ENCODE data around the gene HACL1. TPM values are rescaled to one million over a fixed set of nuclear protein-coding genes. Genes with fewer than 3 reads are reported as not detected.

Gene HACL1
- polyA plus RNA-seq, 1 donor (not counting 4 experiments of a cell fraction or from before 2014, with no cell fraction given): 23.1 TPM

- Histone ChIP-seq H4K20me1 (ENCODE audit: control insufficient read depth, extremely low read depth, insufficient read depth, low read length) (no peaks in the 10 kb centered on the region), H3K4me1 (ENCODE audit: control insufficient read depth, extremely low read depth, insufficient read depth, low read length) (peaks cover 15% of the 10 kb centered on the region), H3K9ac (ENCODE audit: control insufficient read depth, extremely low read depth, insufficient read depth, low read length) (peak overlapping the region; percentile 84), H3K4me3 (ENCODE audit: control insufficient read depth in 2 of 3, extremely low read depth in 1 of 3, insufficient read depth in 2 of 3, low read depth in 1 of 3, low read length in 3 of 3) (peak overlapping the region; percentile 69 to 85 (median 72)), H2AFZ (ENCODE audit: control insufficient read depth, low read length) (peak overlapping the region; percentile 100), H3K9me1 (ENCODE audit: control insufficient read depth, extremely low read depth, insufficient read depth, low read length) (no peaks in the 10 kb centered on the region), H3K9me3 (ENCODE audit: control insufficient read depth, low read depth, low read length) (no peaks in the 10 kb centered on the region), H3K27me3 (ENCODE audit: control insufficient read depth, extremely low read depth, insufficient read depth, low read length) (no peaks in the 10 kb centered on the region), H3K4me2 (ENCODE audit: control insufficient read depth, extremely low read depth, insufficient read depth, low read depth, low read length) (peak overlapping the region; percentile 99), H3K79me2 (ENCODE audit: control insufficient read depth, insufficient read depth, low read length) (peaks cover 13% of the 10 kb centered on the region), H3K27ac (ENCODE audit: control insufficient read depth, insufficient read depth, low read length) (peak overlapping the region; percentile 95), H3K36me3 (ENCODE audit: control insufficient read depth in 2 of 2, extremely low read depth in 1 of 2, insufficient read depth in 2 of 2, low read length in 2 of 2) (peaks cover 2 to 4% of the 10 kb centered on the region in 2 experiments)
- no peak for DNase-seq (ENCODE audit: low read depth, low spot score)
- dilution Hi-C loops (cut with MboI; ENCODE audit: extremely low pct_ligation_motif_present, low sequenced_read_pairs): no loop called here
- no peak for FAIRE-seq
- TF ChIP-seq CTCF (optimal IDR thresholded peaks at IDR 0.05 in 1 of 3, IDR thresholded peaks at IDR 0.05 in 1 of 3, conservative IDR thresholded peaks at IDR 0.05 in 1 of 3; ENCODE audit: extremely low read depth in 1 of 3, insufficient read depth in 2 of 3, low read length in 3 of 3) (no peak), EZH2 (IDR thresholded peaks at IDR 0.05; ENCODE audit: low read length) (no peak)
Observed at GRCh38 chr3:15602146-15602536, 772 bp upstream of the HACL1 start.

- Histone ChIP-seq H3K9ac (ENCODE audit: control insufficient read depth, extremely low read depth, insufficient read depth, low read length) (peak overlapping the region; percentile 84), H3K9me1 (ENCODE audit: control insufficient read depth, extremely low read depth, insufficient read depth, low read length) (no peaks in the 10 kb centered on the region), H3K4me2 (ENCODE audit: control insufficient read depth, extremely low read depth, insufficient read depth, low read depth, low read length) (peak overlapping the region; percentile 96), H3K4me1 (ENCODE audit: control insufficient read depth, extremely low read depth, insufficient read depth, low read length) (peaks cover 15% of the 10 kb centered on the region), H3K27ac (ENCODE audit: control insufficient read depth, insufficient read depth, low read length) (peak overlapping the region; percentile 95), H3K79me2 (ENCODE audit: control insufficient read depth, insufficient read depth, low read length) (peaks cover 13% of the 10 kb centered on the region), H3K4me3 (ENCODE audit: control insufficient read depth in 2 of 3, extremely low read depth in 1 of 3, insufficient read depth in 2 of 3, low read depth in 1 of 3, low read length in 3 of 3) (peak overlapping the region; percentile 69 to 85 (median 72)), H3K27me3 (ENCODE audit: control insufficient read depth, extremely low read depth, insufficient read depth, low read length) (no peaks in the 10 kb centered on the region), H2AFZ (ENCODE audit: control insufficient read depth, low read length) (peak overlapping the region; percentile 91), H3K36me3 (ENCODE audit: control insufficient read depth in 2 of 2, extremely low read depth in 1 of 2, insufficient read depth in 2 of 2, low read length in 2 of 2) (peaks cover 2 to 4% of the 10 kb centered on the region in 2 experiments), H3K9me3 (ENCODE audit: control insufficient read depth, low read depth, low read length) (no peaks in the 10 kb centered on the region), H4K20me1 (ENCODE audit: control insufficient read depth, extremely low read depth, insufficient read depth, low read length) (no peaks in the 10 kb centered on the region)
- TF ChIP-seq EZH2 (IDR thresholded peaks at IDR 0.05; ENCODE audit: low read length) (no peak), CTCF (optimal IDR thresholded peaks at IDR 0.05 in 1 of 3, IDR thresholded peaks at IDR 0.05 in 1 of 3, conservative IDR thresholded peaks at IDR 0.05 in 1 of 3; ENCODE audit: extremely low read depth in 1 of 3, insufficient read depth in 2 of 3, low read length in 3 of 3) (no peak)
- dilution Hi-C loops (cut with MboI; ENCODE audit: extremely low pct_ligation_motif_present, low sequenced_read_pairs): no loop called here
- DNase-seq (ENCODE audit: low read depth, low spot score): no peak
- FAIRE-seq: no peak
Observed at GRCh38 chr3:15601046-15601398, 347 bp downstream of the HACL1 start.
